AG04450 (cell line): ENCODE results near the gene MMP24. TPM values are rescaled to one million over a fixed set of nuclear protein-coding genes. Genes with fewer than 3 reads are reported as not detected.
A peak's percentile ranks its signal among the peaks of the same experiment; 100 is the strongest.

Experiments used
- CTCF ChIA-PET: fragments of 300-600, 350-600 bp; formaldehyde crosslinking; extraction: SDS; loops from one replicate; lab custom pipeline; 2022; ENCODE audit warnings: antibody characterized with exemption, inconsistent platforms; lab: Charles Lee
- POLR2A ChIA-PET: fragments of 350-600 bp; formaldehyde crosslinking; extraction: SDS; loops from one replicate; lab custom pipeline; 2021; ENCODE audit warnings: antibody characterized with exemption, inconsistent platforms; lab: Yijun Ruan, JAX
- DNase-seq: peaks from one replicate; pipeline ENCODE4 v3.0.0-alpha.2; 2011; ENCODE audit warnings: low read depth, low spot score
- H3K27ac ChIP-seq: one replicate; pipeline ENCODE4 v1.5.1; 2012; ENCODE audit warnings: low read depth, low read length, control low read depth
- H3K27me3 ChIP-seq: one replicate; pipeline ENCODE4 v1.6.0; 2012; ENCODE audit warnings: low read length; ENCODE audit not compliant: control insufficient read depth, insufficient read depth
- H3K4me3 ChIP-seq: 2 replicates; pipeline ENCODE4 v1.5.1; 2011; ENCODE audit warnings: mild to moderate bottlenecking, low read depth, low read length, control low read depth
- H3K9me3 ChIP-seq: 2 replicates; pipeline ENCODE4 v1.5.1; 2012; ENCODE audit warnings: low read length; ENCODE audit not compliant: control insufficient read depth, insufficient read depth
- polyA plus RNA-seq: library from polyadenylated mRNA; depleted of rRNA; stranded (reverse); fragments of >200 nt; gene quantifications from 2 replicates; pipeline ENCODE4 v1.2.3, GENCODE V29; 2011
- TF ChIP-seq, protein P1 (sequence below): IDR thresholded peaks from 2 replicates; pipeline ENCODE4 v1.5.1; 2011; ENCODE audit warnings: low read depth, low read length, control low read depth, inconsistent platforms

Gene MMP24
- polyA plus RNA-seq, 1 experiment = 0.40 TPM

DNA sequence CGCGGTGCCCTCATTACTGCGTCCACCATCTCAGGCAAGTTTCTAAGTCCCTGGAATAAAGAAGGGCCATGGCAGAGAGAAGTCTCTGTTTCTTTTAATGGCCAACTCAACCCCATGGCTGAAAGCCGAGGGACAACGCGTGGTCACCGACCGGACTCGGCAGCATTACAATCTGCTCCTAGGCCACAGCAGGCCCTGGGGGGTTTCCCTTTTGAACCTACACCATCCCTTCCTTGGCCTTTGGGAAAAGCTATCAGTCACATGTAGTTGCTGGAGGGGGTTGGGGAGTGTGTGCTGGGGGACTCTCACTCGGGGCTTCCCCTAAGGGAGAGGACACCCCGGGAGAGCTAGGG is 76.9 kb downstream of the MMP24 start:
- TF ChIP-seq, protein P1, sequence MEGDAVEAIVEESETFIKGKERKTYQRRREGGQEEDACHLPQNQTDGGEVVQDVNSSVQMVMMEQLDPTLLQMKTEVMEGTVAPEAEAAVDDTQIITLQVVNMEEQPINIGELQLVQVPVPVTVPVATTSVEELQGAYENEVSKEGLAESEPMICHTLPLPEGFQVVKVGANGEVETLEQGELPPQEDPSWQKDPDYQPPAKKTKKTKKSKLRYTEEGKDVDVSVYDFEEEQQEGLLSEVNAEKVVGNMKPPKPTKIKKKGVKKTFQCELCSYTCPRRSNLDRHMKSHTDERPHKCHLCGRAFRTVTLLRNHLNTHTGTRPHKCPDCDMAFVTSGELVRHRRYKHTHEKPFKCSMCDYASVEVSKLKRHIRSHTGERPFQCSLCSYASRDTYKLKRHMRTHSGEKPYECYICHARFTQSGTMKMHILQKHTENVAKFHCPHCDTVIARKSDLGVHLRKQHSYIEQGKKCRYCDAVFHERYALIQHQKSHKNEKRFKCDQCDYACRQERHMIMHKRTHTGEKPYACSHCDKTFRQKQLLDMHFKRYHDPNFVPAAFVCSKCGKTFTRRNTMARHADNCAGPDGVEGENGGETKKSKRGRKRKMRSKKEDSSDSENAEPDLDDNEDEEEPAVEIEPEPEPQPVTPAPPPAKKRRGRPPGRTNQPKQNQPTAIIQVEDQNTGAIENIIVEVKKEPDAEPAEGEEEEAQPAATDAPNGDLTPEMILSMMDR = no peak
- Histone ChIP-seq H3K27me3 (no peaks in the 10 kb centered on the region), H3K4me3 (no peak overlapping the region), H3K27ac (peak overlapping the region; percentile 84), H3K9me3 (no peaks in the 10 kb centered on the region)
- no peak for DNase-seq
- ChIA-PET CTCF (interaction anchor here (0.6 to 7.1 kb wide), 17 partner anchors 9 to 1538 kb away, joined by 3 to 120 read pairs (median 4); partner anchors contain the start of genes CEP250 and GDF5), POLR2A (interaction anchor here (1.1 kb wide), 1 partner anchor 11 kb away, joined by 3 read pairs; no protein-coding TSS in a partner anchor)

DNA sequence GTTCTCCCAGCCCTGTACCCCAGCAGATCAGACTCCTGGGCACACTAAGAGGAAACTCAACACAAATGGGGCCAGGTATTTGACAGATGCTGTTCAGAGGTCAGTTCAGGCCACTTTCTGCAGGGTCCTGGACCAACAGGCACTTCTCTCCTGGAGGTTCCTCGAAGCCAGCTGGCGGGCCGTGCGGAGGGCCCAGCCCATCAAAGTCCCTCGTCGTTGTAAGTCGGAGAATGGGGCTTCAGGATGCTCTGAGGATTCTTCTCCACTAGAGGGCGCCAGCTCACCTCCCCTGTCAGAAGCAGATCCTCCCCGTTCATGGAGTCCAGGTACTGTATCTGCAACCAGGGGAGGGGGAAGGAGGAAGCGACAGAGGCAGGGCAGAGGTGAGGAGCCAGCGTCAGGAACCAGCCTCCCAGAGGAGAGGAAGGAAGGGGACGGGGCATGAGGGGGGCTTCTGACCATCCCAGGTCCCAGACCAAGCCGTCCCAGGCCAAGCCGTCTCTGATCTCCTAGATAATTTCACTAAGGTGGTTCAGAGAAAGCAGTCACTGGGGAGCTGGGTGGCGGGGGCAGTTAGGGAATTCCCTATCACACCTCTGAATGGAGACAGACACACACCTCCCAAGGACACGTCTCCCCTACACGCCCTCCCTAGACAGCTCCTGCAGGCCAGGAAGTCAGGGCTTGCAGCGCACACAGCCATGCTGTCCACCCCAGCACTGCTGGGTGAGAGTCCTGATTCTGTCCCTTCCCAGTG is 77.4 kb downstream of the MMP24 start:
- Histone ChIP-seq H3K9me3 (no peaks in the 10 kb centered on the region), H3K27me3 (no peaks in the 10 kb centered on the region), H3K4me3 (no peak overlapping the region), H3K27ac (peak overlapping the region; percentile 93)
- TF ChIP-seq, protein P1 = peak; percentile 94
- ChIA-PET POLR2A (interaction anchor here (0.6 to 2.6 kb wide), 3 partner anchors 20 to 41 kb away, joined by 6 to 13 read pairs (median 7); partner anchors contain the start of gene EIF6), CTCF (interaction anchor here (0.5 to 7.1 kb wide), 25 partner anchors 9 to 1537 kb away, joined by 3 to 120 read pairs (median 5); partner anchors contain the start of genes CEP250 and GDF5)
- no peak for DNase-seq

DNA sequence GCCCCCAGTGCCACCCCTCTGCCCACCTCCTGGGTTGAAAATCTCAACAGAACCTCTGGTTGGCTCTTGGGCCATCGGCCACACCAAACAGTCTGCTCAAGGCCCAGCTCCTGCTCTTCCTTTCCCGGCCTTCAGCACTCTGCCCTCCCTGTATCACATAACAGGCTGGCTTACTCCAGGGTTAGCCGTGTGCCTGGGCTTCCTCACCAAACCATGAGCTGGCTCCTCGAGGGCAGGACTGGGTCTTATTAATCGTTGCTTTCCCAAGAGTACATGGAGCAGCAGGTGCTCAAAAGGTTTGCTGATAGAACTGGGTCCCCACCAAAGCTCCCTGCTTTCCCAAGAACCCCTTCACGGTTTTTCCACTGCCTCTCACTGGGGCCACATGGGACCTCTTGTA is 78.5 kb downstream of the MMP24 start:
- H3K27ac ChIP-seq = peak overlapping the region; percentile 93
- no peaks in the 10 kb centered on the region for H3K9me3 ChIP-seq
- TF ChIP-seq, protein P1 = no peak
- no peaks in the 10 kb centered on the region for H3K27me3 ChIP-seq
- ChIA-PET POLR2A (interaction anchor here (0.6 to 2.6 kb wide), 9 partner anchors 10 to 150 kb away, joined by 3 to 17 read pairs (median 7); partner anchors contain the start of genes CEP250 and EIF6), CTCF (interaction anchor here (0.5 to 7.1 kb wide), 11 partner anchors 10 to 1272 kb away, joined by 3 to 120 read pairs (median 8); partner anchors contain the start of gene GDF5)
- H3K4me3 ChIP-seq = no peak overlapping the region
- no peak for DNase-seq

DNA sequence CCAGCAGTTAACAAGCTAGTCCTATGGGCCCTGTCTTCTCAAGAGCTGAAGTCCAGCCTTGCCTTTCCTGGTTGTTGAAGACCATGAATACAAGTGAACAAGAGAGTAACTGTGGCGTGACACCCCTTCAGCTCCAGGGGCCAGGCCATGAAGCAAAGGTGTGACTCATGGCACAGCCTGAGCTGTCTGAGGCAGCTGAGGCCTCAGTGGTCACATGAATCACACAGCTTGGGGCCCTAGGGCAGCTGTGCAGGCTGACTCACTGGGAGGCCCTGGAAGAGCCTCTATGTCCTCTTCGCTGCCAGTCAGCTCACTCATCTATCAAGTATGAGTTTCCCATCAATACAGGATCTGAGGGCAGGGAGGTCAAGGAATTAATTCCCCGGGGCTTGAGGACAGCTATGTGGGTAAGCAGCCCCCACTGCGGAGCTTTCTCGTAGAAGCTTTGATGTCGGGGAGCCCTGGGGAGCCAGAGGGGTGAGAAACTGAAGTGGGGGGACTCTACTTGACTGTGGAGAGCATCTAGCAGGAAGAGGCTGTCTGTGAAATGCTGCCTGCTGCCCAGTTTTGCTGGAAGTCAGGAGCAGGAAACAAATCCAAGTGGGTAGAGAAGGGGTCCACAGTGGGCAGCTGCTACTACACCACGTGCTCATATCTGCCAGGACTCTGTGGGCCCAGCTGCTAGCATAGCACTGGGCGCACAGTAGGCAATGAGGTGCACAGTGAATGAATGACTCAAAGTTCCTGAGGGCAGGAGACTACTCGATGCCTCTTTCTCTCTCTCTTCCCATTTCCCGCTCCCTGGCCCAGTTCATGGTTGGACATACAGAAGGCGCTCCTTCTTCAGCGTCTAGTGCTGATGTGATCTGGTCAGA is 79.4 kb downstream of the MMP24 start:
- CTCF ChIA-PET = interaction anchor here (0.6 to 7.1 kb wide), 13 partner anchors 12 to 209 kb away, joined by 3 to 120 read pairs (median 5); partner anchors contain the start of gene GDF5
- DNase-seq = peak; percentile 99
- no peaks in the 10 kb centered on the region for H3K27me3 ChIP-seq
- POLR2A ChIA-PET = interaction anchor here (0.7 to 2.6 kb wide), 14 partner anchors 9 to 149 kb away, joined by 3 to 17 read pairs (median 6); partner anchors contain the start of genes CEP250, EIF6 and MMP24OS
- H3K27ac ChIP-seq = peak overlapping the region; percentile 95
- TF ChIP-seq, protein P1 = no peak
- H3K9me3 ChIP-seq = no peaks in the 10 kb centered on the region
- H3K4me3 ChIP-seq = no peak overlapping the region
